WTC11 (cell line): ENCODE results near the gene SYTL1. TPM values are rescaled to one million over a fixed set of nuclear protein-coding genes. Genes with fewer than 3 reads are reported as not detected.
A peak's percentile ranks its signal among the peaks of the same experiment; 100 is the strongest.

Experiments used
- ATAC-seq: fragments of 200-7000 bp; cut with Tn5 transposase; 2 replicates; pipeline ENCODE4 v1.10.0; 2021; ENCODE audit warnings: mild to moderate bottlenecking, moderate library complexity
- CTCF ChIA-PET: fragments of 300-600 bp; sonication (Branson Sonifier 250); formaldehyde crosslinking; loops from one replicate; lab custom pipeline; 2021; ENCODE audit warnings: antibody characterized with exemption; lab: Charles Lee
- POLR2A ChIA-PET: fragments of 350-600 bp; sonication (Branson Sonifier 250); formaldehyde crosslinking; loops from one replicate; lab custom pipeline; 2021; ENCODE audit warnings: antibody characterized with exemption; lab: Charles Lee
- DNase-seq: peaks from one replicate; pipeline ENCODE4 v3.0.0; 2021; ENCODE audit warnings: low spot score
- H3K27ac Mint-ChIP-seq: 2 replicates; pipeline ENCODE4 v1.8.0; 2021; ENCODE audit warnings: mixed read lengths
- H3K27me3 Mint-ChIP-seq: 2 replicates; pipeline ENCODE4 v1.8.0; 2021; ENCODE audit warnings: low read depth, mild to moderate bottlenecking, moderate library complexity, mixed read lengths
- H3K36me3 Mint-ChIP-seq: 2 replicates; pipeline ENCODE4 v1.8.0; 2021; ENCODE audit warnings: mixed read lengths
- H3K4me1 Mint-ChIP-seq: 2 replicates; pipeline ENCODE4 v1.8.0; 2022; ENCODE audit warnings: mixed read lengths
- H3K4me3 Mint-ChIP-seq: 2 replicates; pipeline ENCODE4 v1.8.0; 2021; ENCODE audit warnings: mild to moderate bottlenecking, moderate library complexity, mixed read lengths
- H3K9me3 Mint-ChIP-seq: 2 replicates; pipeline ENCODE4 v1.8.0; 2021; ENCODE audit warnings: mixed read lengths
- AR ChIP-seq: fragments of 250-450 bp; sonication (Bioruptor Pico); IDR thresholded peaks from 2 replicates; pipeline ENCODE4 v1.9.0; 2021; ENCODE audit warnings: mild to moderate bottlenecking
- ERG ChIP-seq: fragments of 250-450 bp; sonication (Bioruptor Pico); IDR thresholded peaks from 2 replicates; pipeline ENCODE4 v1.8.0; 2021; ENCODE audit warnings: mild to moderate bottlenecking
- FOXP1 ChIP-seq: sonication (generic); formaldehyde crosslinking; IDR thresholded peaks from 2 replicates; pipeline ENCODE4 v1.8.0; 2022; ENCODE audit warnings: missing genetic modification reagents, mild to moderate bottlenecking, moderate library complexity, borderline replicate concordance
- JUN ChIP-seq: sonication (generic); formaldehyde crosslinking; IDR thresholded peaks from 2 replicates; pipeline ENCODE4 v1.8.0; 2023; ENCODE audit warnings: mild to moderate bottlenecking, missing genetic modification reagents
- MLX ChIP-seq: sonication (generic); formaldehyde crosslinking; IDR thresholded peaks from 2 replicates; pipeline ENCODE4 v1.8.1; 2023; ENCODE audit warnings: mild to moderate bottlenecking, missing genetic modification reagents, moderate library complexity
- MYBL2 ChIP-seq: sonication (generic); formaldehyde crosslinking; IDR thresholded peaks from 2 replicates; pipeline ENCODE4 v1.8.1; 2023; ENCODE audit warnings: mild to moderate bottlenecking, moderate library complexity, missing genetic modification reagents
- NR3C1 ChIP-seq: sonication (generic); formaldehyde crosslinking; conservative IDR thresholded peaks from 2 replicates; pipeline ENCODE4 v1.8.1; 2023; ENCODE audit warnings: low read depth, mild to moderate bottlenecking, missing genetic modification reagents
- OVOL2 ChIP-seq: fragments of 250-450 bp; sonication (Bioruptor Pico); IDR thresholded peaks from 2 replicates; pipeline ENCODE4 v1.9.0; 2021; ENCODE audit warnings: mild to moderate bottlenecking, borderline replicate concordance
- PRDM15 ChIP-seq: sonication (generic); formaldehyde crosslinking; IDR thresholded peaks from 2 replicates; pipeline ENCODE4 v1.8.0; 2022; ENCODE audit warnings: missing genetic modification reagents
- STAT6 ChIP-seq: sonication (generic); formaldehyde crosslinking; conservative IDR thresholded peaks from 2 replicates; pipeline ENCODE4 v1.8.1; 2023; ENCODE audit warnings: mild to moderate bottlenecking, low read depth, missing genetic modification reagents, moderate library complexity
- ZNF121 ChIP-seq: sonication (generic); formaldehyde crosslinking; IDR thresholded peaks from 2 replicates; pipeline ENCODE4 v1.8.0; 2023; ENCODE audit warnings: missing genetic modification reagents
- ZNF232 ChIP-seq: sonication (generic); formaldehyde crosslinking; IDR thresholded peaks from 2 replicates; pipeline ENCODE4 v1.8.0; 2022; ENCODE audit warnings: mild to moderate bottlenecking, missing genetic modification reagents
- ZNF317 ChIP-seq: sonication (generic); formaldehyde crosslinking; IDR thresholded peaks from 2 replicates; pipeline ENCODE4 v1.8.1; 2023; ENCODE audit warnings: low read depth, mild to moderate bottlenecking, moderate library complexity, missing genetic modification reagents, borderline replicate concordance
- ZNF425 ChIP-seq: fragments of 250-450 bp; sonication (Bioruptor Pico); conservative IDR thresholded peaks from 2 replicates; pipeline ENCODE4 v1.9.0; 2021; ENCODE audit warnings: mild to moderate bottlenecking
- total RNA-seq: library from RNA; stranded (reverse); gene quantifications from 3 replicates; pipeline ENCODE4 v1.2.3, GENCODE V29; 2021

The SYTL1 gene
- total RNA-seq, 1 experiment from 2014 or later: 18.0 TPM

GRCh38 chr1:27351541-27352107 lies 9.8 kb downstream of the SYTL1 start (continued):
- TF ChIP-seq PRDM15 (CRISPR knock-in tag) (peak; percentile 71), ZNF425 (no peak)

- Mint-ChIP-seq H3K27me3 (peaks cover 20% of the 10 kb centered on the region), H3K36me3 (no peaks in the 10 kb centered on the region), H3K4me1 (peaks cover 23% of the 10 kb centered on the region), H3K9me3 (no peaks in the 10 kb centered on the region), H3K27ac (no peak overlapping the region), H3K4me3 (no peak overlapping the region)
- DNase-seq (no peak), ATAC-seq (no peak)
- ChIA-PET POLR2A (interaction anchor here (1.1 kb wide), 1 partner anchor 53 kb away, joined by 3 read pairs; no protein-coding TSS in a partner anchor), CTCF (interaction anchor here (0.7 to 11.0 kb wide), 5 partner anchors 16 to 54 kb away, joined by 3 to 258 read pairs (median 11); partner anchors contain the start of genes CD164L2 and MAP3K6)
- TF ChIP-seq MYBL2 (no peak), NR3C1 (CRISPR knock-in tag) (no peak), MLX (no peak), ZNF121 (CRISPR knock-in tag) (no peak), ERG (CRISPR knock-in tag) (no peak), ZNF232 (no peak), OVOL2 (CRISPR knock-in tag) (no peak), FOXP1 (no peak), JUN (CRISPR knock-in tag) (no peak), ZNF317 (CRISPR knock-in tag) (no peak), ZNF425 (no peak), AR (CRISPR knock-in tag) (no peak), STAT6 (CRISPR knock-in tag) (no peak), PRDM15 (CRISPR knock-in tag) (no peak)
Observed at GRCh38 chr1:27353166-27353565, 11.3 kb downstream of the SYTL1 start.
